ENCODE measurements around the gene PIP5K1A. TPM values are rescaled to one million over a fixed set of nuclear protein-coding genes. Genes with fewer than 3 reads are reported as not detected.

Gene PIP5K1A, protein sequence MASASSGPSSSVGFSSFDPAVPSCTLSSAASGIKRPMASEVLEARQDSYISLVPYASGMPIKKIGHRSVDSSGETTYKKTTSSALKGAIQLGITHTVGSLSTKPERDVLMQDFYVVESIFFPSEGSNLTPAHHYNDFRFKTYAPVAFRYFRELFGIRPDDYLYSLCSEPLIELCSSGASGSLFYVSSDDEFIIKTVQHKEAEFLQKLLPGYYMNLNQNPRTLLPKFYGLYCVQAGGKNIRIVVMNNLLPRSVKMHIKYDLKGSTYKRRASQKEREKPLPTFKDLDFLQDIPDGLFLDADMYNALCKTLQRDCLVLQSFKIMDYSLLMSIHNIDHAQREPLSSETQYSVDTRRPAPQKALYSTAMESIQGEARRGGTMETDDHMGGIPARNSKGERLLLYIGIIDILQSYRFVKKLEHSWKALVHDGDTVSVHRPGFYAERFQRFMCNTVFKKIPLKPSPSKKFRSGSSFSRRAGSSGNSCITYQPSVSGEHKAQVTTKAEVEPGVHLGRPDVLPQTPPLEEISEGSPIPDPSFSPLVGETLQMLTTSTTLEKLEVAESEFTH
- 44.9 TPM for polyA plus RNA-seq (2013, experiment 1 of 2)
- 50.8 TPM for polyA plus RNA-seq (2013, experiment 2 of 2)

DNA sequence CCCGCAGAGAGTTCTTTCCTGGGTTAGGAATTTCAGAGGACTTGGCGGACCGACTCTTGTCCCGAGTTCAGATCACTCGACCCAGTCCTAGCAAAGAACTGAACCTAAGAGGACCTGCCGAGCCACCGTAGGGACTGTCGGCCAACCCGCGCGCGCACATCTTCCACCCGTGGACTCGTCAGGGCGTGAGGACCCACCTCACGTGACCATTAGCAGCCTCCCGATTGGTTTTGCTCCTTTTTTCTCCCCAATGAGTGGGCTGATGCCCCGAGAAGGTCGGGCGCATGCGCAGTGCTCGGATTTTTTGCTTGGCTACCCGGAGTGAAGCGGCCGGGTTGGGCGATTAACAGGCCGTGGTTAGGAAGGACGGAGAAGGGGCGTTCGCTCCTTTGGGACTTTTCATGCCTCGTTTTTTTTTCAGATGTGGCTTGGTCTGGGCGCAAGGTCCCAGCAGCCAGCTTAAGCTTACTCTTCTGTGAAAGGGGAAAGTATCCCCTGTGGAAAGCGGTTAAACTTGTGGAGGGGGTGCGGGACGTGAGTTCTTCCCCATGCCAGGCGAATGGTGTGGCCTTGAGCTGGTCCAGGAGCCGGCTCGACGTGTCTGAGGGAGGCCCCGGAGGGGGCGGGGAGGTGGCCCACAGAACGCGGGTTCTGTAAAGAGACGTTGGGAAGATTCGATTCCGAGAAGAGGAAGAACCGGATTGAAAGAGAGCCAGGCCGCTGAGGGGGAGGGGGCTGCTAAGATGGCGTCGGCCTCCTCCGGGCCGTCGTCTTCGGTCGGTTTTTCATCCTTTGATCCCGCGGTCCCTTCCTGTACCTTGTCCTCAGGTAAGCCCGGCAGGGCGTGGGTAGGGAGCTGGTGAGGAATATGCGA is at the start of gene PIP5K1A:
PIP5K1A (plus strand) TSS at position 299 of the 874 bp plus-strand sequence; CDS start at position 744, 445 bp downstream.
- Histone ChIP-seq H3K9me3 (ENCODE audit: insufficient read depth, low read depth, low read length) (no peaks in the 10 kb centered on the region), H3K27ac (ENCODE audit: low read depth, low read length) (peak within 1 kb of the TSS; percentile 91), H3K9ac (ENCODE audit: low read depth, low read length) (peak within 1 kb of the TSS; percentile 89), H3K27me3 (ENCODE audit: insufficient read depth, low read length) (no peaks in the 10 kb centered on the region), H3K4me1 (ENCODE audit: insufficient read depth, low read length) (peaks cover 5% of the 10 kb centered on the region; the same call in 1 of the 2 replicates), H3K4me3 (ENCODE audit: low read length) (peak within 1 kb of the TSS; percentile 100), H3K36me3 (ENCODE audit: insufficient read depth, low read length) (peaks cover 17% of the 10 kb centered on the region)
- under 1% methylated on average over 60 of the region's 60 CpGs for WGBS

DNA sequence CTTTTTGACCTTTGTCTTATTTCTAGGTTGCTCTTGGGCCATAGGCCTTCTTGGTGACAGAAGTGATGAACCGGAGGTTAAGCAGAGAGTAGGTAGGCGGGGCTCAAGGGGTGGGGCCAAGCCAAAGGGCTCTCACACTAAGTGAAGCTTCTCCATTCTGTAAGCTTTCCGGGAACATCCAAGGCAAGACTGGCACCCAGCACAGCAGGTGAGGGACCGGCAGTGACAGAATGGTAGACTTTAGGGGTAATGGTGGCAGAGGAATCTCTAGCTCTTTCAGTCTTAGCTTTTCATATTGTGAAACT is 41.9 kb upstream of the PIP5K1A start, which contains the start of gene TNFAIP8L2:
TNFAIP8L2 (plus strand) TSS at position 135 of the 305 bp plus-strand sequence. CDS start 2,049 bp downstream, outside the sequence.
- H3K27me3 ChIP-seq (ENCODE audit: insufficient read depth, low read length): no peaks in the 10 kb centered on the region
- H3K9me3 ChIP-seq (ENCODE audit: insufficient read depth, low read depth, low read length): no peaks in the 10 kb centered on the region
- H3K9ac ChIP-seq (ENCODE audit: low read depth, low read length): no peak within 1 kb of the TSS
- no peak within 1 kb of the TSS for H3K4me3 ChIP-seq (ENCODE audit: low read length)
- H3K27ac ChIP-seq (ENCODE audit: low read depth, low read length): no peak within 1 kb of the TSS
- WGBS: 60% methylated on average over 4 of the region's 4 CpGs
- peaks cover 23% of the 10 kb centered on the region for H3K36me3 ChIP-seq (ENCODE audit: insufficient read depth, low read length)
- peaks cover 3% of the 10 kb centered on the region; the same call in 1 of the 2 replicates for H3K4me1 ChIP-seq (ENCODE audit: insufficient read depth, low read length)

DNA sequence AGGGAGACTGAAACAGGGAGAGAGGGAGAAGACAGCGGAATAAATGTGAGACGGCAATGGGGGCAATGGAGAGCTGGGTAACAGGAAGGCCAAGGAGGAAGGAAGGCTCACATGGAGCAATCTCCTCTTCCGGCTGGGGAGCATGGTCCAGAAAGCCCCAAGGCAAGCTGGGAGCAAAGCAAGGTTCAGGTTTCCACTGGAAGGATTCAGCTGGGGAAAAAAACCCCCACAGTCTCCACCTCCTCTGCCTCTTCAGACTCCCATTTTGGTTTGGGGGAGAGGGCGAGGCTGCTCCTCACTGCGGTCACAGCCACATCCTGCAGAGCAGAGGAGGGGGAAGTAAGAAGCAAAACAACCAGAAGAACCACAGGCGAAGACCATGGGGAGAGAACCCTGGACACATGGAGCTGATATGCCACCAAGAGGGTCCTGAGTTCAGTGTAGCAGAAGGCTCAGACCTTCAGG is 41.3 kb upstream of the PIP5K1A start:
- WGBS: 92% methylated on average over 6 of the region's 6 CpGs
- Histone ChIP-seq H3K9me3 (ENCODE audit: insufficient read depth, low read depth, low read length) (no peaks in the 10 kb centered on the region), H3K9ac (ENCODE audit: low read depth, low read length) (no peak overlapping the region), H3K4me3 (ENCODE audit: low read length) (no peak overlapping the region), H3K27me3 (ENCODE audit: insufficient read depth, low read length) (no peaks in the 10 kb centered on the region), H3K36me3 (ENCODE audit: insufficient read depth, low read length) (peaks cover 28% of the 10 kb centered on the region), H3K27ac (ENCODE audit: low read depth, low read length) (no peak overlapping the region), H3K4me1 (ENCODE audit: insufficient read depth, low read length) (peaks cover 3% of the 10 kb centered on the region; the same call in 1 of the 2 replicates)

DNA sequence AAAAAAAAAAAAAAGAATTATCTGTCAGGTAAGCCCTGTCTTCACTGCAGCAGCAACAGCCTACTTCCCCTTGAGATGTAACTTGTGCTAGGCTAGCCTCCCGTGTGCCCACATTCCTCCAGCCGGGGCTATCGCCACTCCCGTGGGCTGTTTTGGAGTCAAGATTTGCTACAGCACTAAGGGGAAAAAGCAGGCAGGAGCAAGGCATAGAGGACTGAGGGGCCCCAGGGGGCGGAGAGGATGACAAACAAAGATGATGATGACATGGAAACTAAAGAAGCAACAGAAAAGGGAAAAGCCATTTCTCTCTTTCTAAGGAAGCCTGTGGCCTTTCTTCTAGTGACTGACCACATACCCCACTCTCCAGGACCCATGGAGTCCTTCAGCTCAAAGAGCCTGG is 40.0 kb upstream of the PIP5K1A start:
- Histone ChIP-seq H3K27ac (ENCODE audit: low read depth, low read length) (no peak overlapping the region), H3K4me1 (ENCODE audit: insufficient read depth, low read length) (peaks cover 3% of the 10 kb centered on the region; the same call in 1 of the 2 replicates), H3K36me3 (ENCODE audit: insufficient read depth, low read length) (peaks cover 28% of the 10 kb centered on the region), H3K9ac (ENCODE audit: low read depth, low read length) (no peak overlapping the region), H3K27me3 (ENCODE audit: insufficient read depth, low read length) (no peaks in the 10 kb centered on the region), H3K4me3 (ENCODE audit: low read length) (no peak overlapping the region), H3K9me3 (ENCODE audit: insufficient read depth, low read depth, low read length) (no peaks in the 10 kb centered on the region)
- 93% methylated on average over 5 of the region's 5 CpGs for WGBS

DNA sequence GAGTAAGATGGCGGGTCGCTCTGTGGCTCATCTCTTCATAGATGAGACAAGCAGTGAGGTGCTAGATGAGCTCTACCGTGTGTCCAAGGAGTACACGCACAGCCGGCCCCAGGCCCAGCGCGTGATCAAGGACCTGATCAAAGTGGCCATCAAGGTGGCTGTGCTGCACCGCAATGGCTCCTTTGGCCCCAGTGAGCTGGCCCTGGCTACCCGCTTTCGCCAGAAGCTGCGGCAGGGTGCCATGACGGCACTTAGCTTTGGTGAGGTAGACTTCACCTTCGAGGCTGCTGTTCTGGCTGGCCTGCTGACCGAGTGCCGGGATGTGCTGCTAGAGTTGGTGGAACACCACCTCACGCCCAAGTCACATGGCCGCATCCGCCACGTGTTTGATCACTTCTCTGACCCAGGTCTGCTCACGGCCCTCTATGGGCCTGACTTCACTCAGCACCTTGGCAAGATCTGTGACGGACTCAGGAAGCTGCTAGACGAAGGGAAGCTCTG is 39.6 kb upstream of the PIP5K1A start:
- H3K27ac ChIP-seq (ENCODE audit: low read depth, low read length): no peak overlapping the region
- peaks cover 3% of the 10 kb centered on the region; the same call in 1 of the 2 replicates for H3K4me1 ChIP-seq (ENCODE audit: insufficient read depth, low read length)
- no peaks in the 10 kb centered on the region for H3K27me3 ChIP-seq (ENCODE audit: insufficient read depth, low read length)
- H3K4me3 ChIP-seq (ENCODE audit: low read length): no peak overlapping the region
- H3K9me3 ChIP-seq (ENCODE audit: insufficient read depth, low read depth, low read length): no peaks in the 10 kb centered on the region
- no peak overlapping the region for H3K9ac ChIP-seq (ENCODE audit: low read depth, low read length)
- 92% methylated on average over 22 of the region's 22 CpGs for WGBS
- peaks cover 28% of the 10 kb centered on the region for H3K36me3 ChIP-seq (ENCODE audit: insufficient read depth, low read length)

DNA sequence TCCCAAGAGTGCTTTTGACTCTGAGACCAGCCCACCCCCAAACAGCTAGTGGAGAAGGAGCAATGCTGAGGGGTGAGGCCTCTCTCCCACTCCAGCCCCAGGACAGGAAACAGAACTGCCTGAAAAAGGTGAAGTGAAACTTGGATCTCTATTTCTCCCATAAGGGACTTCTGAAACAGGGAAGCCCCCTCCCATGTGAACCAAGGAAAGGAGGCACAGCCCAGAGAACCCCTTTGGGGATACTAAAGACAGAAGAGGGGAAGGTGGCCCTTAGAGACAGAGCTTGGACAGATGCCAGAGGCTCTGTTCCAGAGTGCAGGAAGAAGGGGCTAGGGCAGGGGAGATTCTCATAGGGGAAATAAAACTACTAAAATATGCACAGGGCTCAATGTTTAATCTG is 39.0 kb upstream of the PIP5K1A start:
- H3K27ac ChIP-seq (ENCODE audit: low read depth, low read length): no peak overlapping the region
- no peaks in the 10 kb centered on the region for H3K27me3 ChIP-seq (ENCODE audit: insufficient read depth, low read length)
- no peaks in the 10 kb centered on the region for H3K9me3 ChIP-seq (ENCODE audit: insufficient read depth, low read depth, low read length)
- no peak overlapping the region for H3K4me3 ChIP-seq (ENCODE audit: low read length)
- no peak overlapping the region for H3K9ac ChIP-seq (ENCODE audit: low read depth, low read length)
- H3K4me1 ChIP-seq (ENCODE audit: insufficient read depth, low read length): peaks cover 3% of the 10 kb centered on the region; the same call in 1 of the 2 replicates
- peaks cover 28% of the 10 kb centered on the region for H3K36me3 ChIP-seq (ENCODE audit: insufficient read depth, low read length)

DNA sequence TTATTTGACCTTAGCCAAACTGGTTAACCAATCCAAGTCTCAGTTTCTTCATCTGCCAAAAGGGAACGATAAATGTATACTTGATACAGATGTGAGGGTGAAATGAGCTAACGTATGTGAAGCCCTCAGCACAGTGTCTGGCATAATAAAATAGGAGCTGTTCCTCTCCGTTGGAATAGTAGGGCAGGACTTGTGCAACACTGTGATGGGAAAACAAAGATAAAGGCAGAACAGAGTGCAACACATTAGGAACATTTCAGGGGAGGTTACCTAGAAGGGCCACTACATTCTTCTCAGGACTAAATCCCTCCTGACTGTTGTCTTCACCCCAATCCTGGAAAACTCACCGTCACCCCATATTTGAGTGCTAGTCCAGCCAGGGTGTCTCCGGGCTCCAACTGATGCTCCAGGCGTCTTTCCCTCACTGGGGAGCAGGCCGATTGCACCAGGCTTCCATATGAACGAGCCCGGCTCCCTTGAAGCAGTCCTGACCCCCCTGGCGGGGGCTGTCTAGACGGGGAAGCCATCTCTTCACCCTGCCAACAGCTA is 33.5 kb upstream of the PIP5K1A start:
- 34% methylated on average over 11 of the region's 11 CpGs for WGBS
- H3K27me3 ChIP-seq (ENCODE audit: insufficient read depth, low read length): no peaks in the 10 kb centered on the region
- peak overlapping the region; percentile 55; the same call in 1 of the 2 replicates for H3K27ac ChIP-seq (ENCODE audit: low read depth, low read length)
- H3K9ac ChIP-seq (ENCODE audit: low read depth, low read length): 0 out of 2 replicates have a peak overlapping the region, but pooled peaks have one; percentile 8
- peaks cover 3% of the 10 kb centered on the region; the same call in 1 of the 2 replicates for H3K4me1 ChIP-seq (ENCODE audit: insufficient read depth, low read length)
- no peaks in the 10 kb centered on the region for H3K9me3 ChIP-seq (ENCODE audit: insufficient read depth, low read depth, low read length)
- peak overlapping the region; percentile 87 for H3K4me3 ChIP-seq (ENCODE audit: low read length)
- peaks cover 41% of the 10 kb centered on the region for H3K36me3 ChIP-seq (ENCODE audit: insufficient read depth, low read length)

DNA sequence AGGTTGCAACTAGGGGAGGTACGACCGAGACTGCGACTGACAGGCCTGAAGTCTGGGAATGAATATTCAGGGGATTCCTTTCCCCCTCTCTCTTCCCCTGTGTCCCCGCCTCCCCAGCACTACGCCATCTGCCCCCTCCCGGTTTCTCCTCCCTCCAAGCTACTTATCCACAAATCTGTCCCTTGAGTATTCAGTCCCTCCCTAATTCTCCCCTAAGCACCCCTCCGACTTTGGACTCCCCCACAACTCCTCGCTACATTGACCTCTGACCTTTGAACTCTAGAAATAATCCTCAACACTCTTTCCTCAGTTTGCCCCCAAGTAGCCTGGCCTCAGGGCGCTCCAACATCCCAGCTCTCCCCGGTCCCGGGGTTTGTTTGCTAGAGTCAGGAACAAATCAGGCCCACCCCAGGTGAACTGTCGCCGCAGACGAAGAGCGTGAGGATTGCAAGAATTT is 33.0 kb upstream of the PIP5K1A start:
- H3K27ac ChIP-seq (ENCODE audit: low read depth, low read length): peak overlapping the region; percentile 55

DNA sequence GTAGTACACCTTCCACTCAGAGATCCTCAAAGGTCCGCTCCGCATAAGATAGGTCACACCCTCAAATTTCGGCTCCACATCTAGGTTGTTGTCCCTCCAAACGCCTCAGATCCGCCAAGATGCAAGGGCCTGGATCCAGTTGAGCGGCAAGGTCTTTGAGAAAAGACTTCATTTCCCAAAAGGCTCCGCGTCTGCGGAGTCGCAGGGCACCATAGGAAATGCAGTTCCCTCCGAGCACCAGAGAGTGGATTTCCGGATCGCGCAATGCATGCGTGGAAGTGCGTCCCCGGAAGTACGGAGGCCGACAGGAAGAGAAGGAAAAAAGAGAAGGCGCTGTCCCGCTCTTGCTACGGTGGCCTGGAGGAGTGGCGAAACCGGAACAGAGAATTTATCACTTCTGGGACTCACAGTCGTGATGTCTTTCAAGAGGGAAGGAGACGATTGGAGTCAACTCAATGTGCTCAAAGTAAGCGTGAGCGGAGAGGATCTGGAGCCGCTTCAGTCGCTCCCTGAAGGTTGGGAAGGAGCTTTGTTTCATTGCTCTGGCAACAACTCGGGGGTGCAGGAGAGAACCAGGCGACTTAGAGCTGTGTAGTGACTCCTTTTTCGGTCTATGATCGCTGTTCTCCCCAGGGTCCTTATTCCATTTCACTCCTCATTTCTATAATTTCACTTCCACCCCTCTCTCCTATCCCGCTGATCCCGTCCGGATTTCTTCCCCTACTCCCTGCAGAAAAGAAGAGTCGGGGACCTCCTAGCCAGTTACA is 32.4 kb upstream of the PIP5K1A start, which contains the start of the genes LYSMD1 and SCNM1:
LYSMD1 (minus strand) TSS at position 165 of the 767 bp plus-strand sequence. CDS start 644 bp downstream, outside the sequence.
SCNM1 (plus strand) TSS at position 407 of the 767 bp plus-strand sequence; CDS start at position 416, 9 bp downstream.
- peak within 1 kb of the TSS; percentile 85 for H3K9ac ChIP-seq (ENCODE audit: low read depth, low read length)
- H3K36me3 ChIP-seq (ENCODE audit: insufficient read depth, low read length): peaks cover 34% of the 10 kb centered on the region
- H3K4me3 ChIP-seq (ENCODE audit: low read length): peak within 1 kb of the TSS; percentile 87
- H3K4me1 ChIP-seq (ENCODE audit: insufficient read depth, low read length): peaks cover 3% of the 10 kb centered on the region; the same call in 1 of the 2 replicates
- no peaks in the 10 kb centered on the region for H3K9me3 ChIP-seq (ENCODE audit: insufficient read depth, low read depth, low read length)
- peak within 1 kb of the TSS; percentile 62 for H3K27ac ChIP-seq (ENCODE audit: low read depth, low read length)
- H3K27me3 ChIP-seq (ENCODE audit: insufficient read depth, low read length): no peaks in the 10 kb centered on the region
- under 1% methylated on average over 38 of the region's 38 CpGs for WGBS

More for the DNA sequence above, 33.0 kb upstream of the PIP5K1A start:
- H3K9ac ChIP-seq (ENCODE audit: low read depth, low read length): peak overlapping the region; percentile 40; the same call in 1 of the 2 replicates
- H3K9me3 ChIP-seq (ENCODE audit: insufficient read depth, low read depth, low read length): no peaks in the 10 kb centered on the region
- 1% methylated on average over 15 of the region's 15 CpGs for WGBS
- H3K4me1 ChIP-seq (ENCODE audit: insufficient read depth, low read length): peaks cover 3% of the 10 kb centered on the region; the same call in 1 of the 2 replicates
- peak overlapping the region; percentile 87 for H3K4me3 ChIP-seq (ENCODE audit: low read length)
- H3K36me3 ChIP-seq (ENCODE audit: insufficient read depth, low read length): peaks cover 40% of the 10 kb centered on the region
- H3K27me3 ChIP-seq (ENCODE audit: insufficient read depth, low read length): no peaks in the 10 kb centered on the region
